GM12878 (cell line): ENCODE data around the gene SOX12. TPM values are rescaled to one million over a fixed set of nuclear protein-coding genes. Genes with fewer than 3 reads are reported as not detected.

Experiments used
- BCL11A ChIP-seq: IDR thresholded peaks from 2 replicates; pipeline ENCODE4 v1.6.1; 2011; ENCODE audit warnings: low read depth, low read length
- CHD1 ChIP-seq: IDR thresholded peaks from 2 replicates; pipeline ENCODE4 v1.6.1; 2012; ENCODE audit warnings: low read depth, low read length, improper control_type of control experiment
- CHD2 ChIP-seq: IDR thresholded peaks from 2 replicates; pipeline ENCODE4 v1.6.1; 2011; ENCODE audit warnings: low read depth, low read length, improper control_type of control experiment, borderline replicate concordance
- DPF2 ChIP-seq: fragments of 450-650 bp; IDR thresholded peaks from 2 replicates; pipeline ENCODE4 v1.6.1; 2017; ENCODE audit warnings: mild to moderate bottlenecking
- EGR1 ChIP-seq, 2 experiments: IDR thresholded peaks; 1 replicate in 1 of 2; 2 replicates in 1 of 2; pipeline ENCODE4 v1.6.1; 2011 to 2012; ENCODE audit warnings: low read depth in 2 of 2, low read length in 2 of 2, borderline replicate concordance in 1 of 2, mild to moderate bottlenecking in 1 of 2, moderate library complexity in 1 of 2
- JUND ChIP-seq: IDR thresholded peaks from 2 replicates; pipeline ENCODE4 v1.6.1; 2012; ENCODE audit warnings: low read depth, mild to moderate bottlenecking, low read length, improper control_type of control experiment, moderate library complexity
- MXI1 ChIP-seq: fragments of 150-350 bp; IDR thresholded peaks from 2 replicates; pipeline ENCODE4 v1.6.1; 2011; ENCODE audit warnings: low read depth, mild to moderate bottlenecking, inconsistent platforms, low read length, improper control_type of control experiment
- MYC ChIP-seq: IDR thresholded peaks from 2 replicates; pipeline ENCODE4 v1.6.1; 2011; ENCODE audit warnings: mild to moderate bottlenecking, low read length, moderate library complexity, inconsistent platforms; ENCODE audit not compliant: insufficient read depth, insufficient replicate concordance, insufficient read length, severe bottlenecking
- PML ChIP-seq: IDR thresholded peaks from 2 replicates; pipeline ENCODE4 v1.6.1; 2012; ENCODE audit warnings: low read length, inconsistent platforms
- POU2F2 ChIP-seq: IDR thresholded peaks from 3 replicates; pipeline ENCODE4 v1.6.1; 2011; ENCODE audit warnings: low read depth, mild to moderate bottlenecking, low read length, borderline replicate concordance
- SIX5 ChIP-seq: IDR thresholded peaks from 2 replicates; pipeline ENCODE4 v1.6.1; 2011; ENCODE audit warnings: mild to moderate bottlenecking, low read depth, low read length, moderate library complexity; ENCODE audit not compliant: severe bottlenecking
- SMAD5 ChIP-seq: IDR thresholded peaks from 2 replicates; pipeline ENCODE4 v1.6.1; 2016; ENCODE audit warnings: antibody characterized with exemption, low read depth
- STAT1 ChIP-seq: fragments of 450-650 bp; conservative IDR thresholded peaks from 2 replicates; pipeline ENCODE4 v1.6.1; 2014; ENCODE audit warnings: antibody characterized with exemption, mild to moderate bottlenecking
- STAT3 ChIP-seq: IDR thresholded peaks from 2 replicates; pipeline ENCODE4 v1.6.1; 2011; ENCODE audit warnings: low read depth, low read length, improper control_type of control experiment
- TAF1 ChIP-seq: IDR thresholded peaks from 2 replicates; pipeline ENCODE4 v1.6.1; 2011; ENCODE audit warnings: mild to moderate bottlenecking, low read depth, low read length, borderline replicate concordance
- polyA plus RNA-seq, 11 experiments: library from polyadenylated mRNA; depleted of rRNA in 4 of 11; unstranded in 6 of 11; stranded (reverse) in 5 of 11; fragments of >200 nt; fragmentation: Nextera tagmentation in 4 of 11; fragmentation: Illumina TruSeq in 1 of 11; extraction: Ambion mirVana in 4 of 11; extraction: Trizol in 1 of 11; gene quantifications; 1 replicate in 1 of 11; 2 replicates in 10 of 11; pipeline versions ENCODE4 v1.2.1 to v1.2.3, GENCODE V29; 2011 to 2016; ENCODE audit warnings: inconsistent platforms in 2 of 11, missing spikeins in 2 of 11, low read depth in 1 of 11
- total RNA-seq, 4 experiments: library from RNA; depleted of rRNA in 3 of 4; stranded (reverse); fragments of >200 nt in 3 of 4; fragmentation: Illumina TruSeq in 1 of 4; extraction: Trizol in 1 of 4; gene quantifications; 2 replicates each; pipeline versions ENCODE4 v1.2.1 to v1.2.3, GENCODE V29; 2013 to 2021
- TF ChIP-seq, protein P1 (sequence below): IDR thresholded peaks from 2 replicates; pipeline ENCODE4 v1.6.1; 2012; ENCODE audit warnings: low read depth, low read length, improper control_type of control experiment
- TF ChIP-seq, protein P2 (sequence below): IDR thresholded peaks from 2 replicates; pipeline ENCODE4 v1.6.1; 2011; ENCODE audit warnings: mild to moderate bottlenecking, low read depth, low read length, moderate library complexity; ENCODE audit not compliant: insufficient replicate concordance
- TF ChIP-seq, protein P3 (sequence below): fragments of 450-650 bp; IDR thresholded peaks from 2 replicates; pipeline ENCODE4 v1.6.1; 2017; ENCODE audit warnings: low read depth, mild to moderate bottlenecking, moderate library complexity
- TF ChIP-seq, protein P4 (sequence below): IDR thresholded peaks from 2 replicates; pipeline ENCODE4 v1.6.1; 2011; ENCODE audit warnings: borderline replicate concordance, low read depth, mild to moderate bottlenecking, moderate library complexity, low read length; ENCODE audit not compliant: insufficient read depth, poor library complexity, severe bottlenecking
- TF ChIP-seq, protein P5 (sequence below): IDR thresholded peaks from 2 replicates; pipeline ENCODE4 v1.6.1; 2012; ENCODE audit warnings: low read length, inconsistent platforms

SOX12 gene
- total and polyA plus RNA-seq, 10 of the 15 experiments (the other 5 are each of a cell fraction or from before 2014, with no cell fraction given): 0.50 to 17.9 (median 1.4) TPM

DNA sequence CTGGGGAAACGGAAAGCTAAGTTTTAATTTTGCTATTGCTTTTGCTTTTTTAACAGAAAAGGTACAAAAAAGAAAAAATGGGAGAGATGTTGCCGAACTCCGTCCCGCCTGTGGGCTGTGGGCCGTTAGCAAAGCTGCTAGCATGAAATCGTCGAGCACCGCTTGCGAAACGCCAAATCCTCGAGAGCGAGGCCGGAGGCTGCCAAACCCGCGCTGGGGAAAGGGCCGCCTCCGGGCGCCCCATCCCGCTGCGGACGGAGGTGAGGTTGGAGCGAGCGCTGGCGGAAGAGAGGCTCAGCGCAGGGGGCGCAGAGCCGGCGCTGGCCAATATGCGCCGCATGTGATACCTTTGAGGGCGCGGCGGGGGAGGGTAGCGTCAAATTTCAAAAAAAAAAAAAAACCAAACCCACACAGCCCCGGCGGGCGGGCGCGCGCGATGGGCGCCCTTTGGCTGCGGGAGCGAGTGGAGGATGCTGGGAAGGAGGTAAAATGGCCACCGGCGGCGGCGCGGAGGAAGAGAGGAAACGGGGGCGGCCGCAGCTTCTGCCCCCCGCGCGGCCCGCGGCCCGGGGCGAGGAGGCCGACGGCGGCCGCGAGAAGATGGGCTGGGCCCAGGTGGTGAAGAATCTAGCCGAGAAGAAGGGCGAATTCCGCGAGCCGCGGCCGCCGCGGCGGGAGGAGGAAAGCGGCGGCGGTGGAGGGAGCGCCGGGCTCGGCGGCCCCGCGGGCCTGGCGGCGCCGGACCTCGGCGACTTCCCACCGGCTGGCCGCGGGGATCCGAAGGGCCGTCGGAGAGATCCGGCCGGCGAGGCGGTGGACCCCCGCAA, 28.0 kb upstream of the SOX12 start, which contains the start of gene ZCCHC3 (continued):
- TF ChIP-seq EGR1 (IDR thresholded peaks at IDR 0.05; ENCODE audit: borderline replicate concordance in 1 of 2, low read depth in 2 of 2, low read length in 2 of 2) (peak in 1 of 2 experiments; percentile 64; a peak in 2 of 3 replicates), DPF2 (peak; percentile 79), STAT3 (no peak), CHD1 (no peak), JUND (no peak), SMAD5 (peak; percentile 62; the same call in 1 of the 2 replicates), POU2F2 (peak; percentile 80; the same call in 2 of the 3 replicates), STAT1 (0 out of 2 replicates have a peak, but pooled peaks have one; percentile 26), MXI1 (peak; percentile 71; the same call in 1 of the 2 replicates), PML (peak; percentile 74; the same call in 1 of the 2 replicates), TAF1 (peak; percentile 98), BCL11A (no peak), CHD2 (peak; percentile 88), MYC (no peak), SIX5 (peak; percentile 44)
- TF ChIP-seq, protein P1, sequence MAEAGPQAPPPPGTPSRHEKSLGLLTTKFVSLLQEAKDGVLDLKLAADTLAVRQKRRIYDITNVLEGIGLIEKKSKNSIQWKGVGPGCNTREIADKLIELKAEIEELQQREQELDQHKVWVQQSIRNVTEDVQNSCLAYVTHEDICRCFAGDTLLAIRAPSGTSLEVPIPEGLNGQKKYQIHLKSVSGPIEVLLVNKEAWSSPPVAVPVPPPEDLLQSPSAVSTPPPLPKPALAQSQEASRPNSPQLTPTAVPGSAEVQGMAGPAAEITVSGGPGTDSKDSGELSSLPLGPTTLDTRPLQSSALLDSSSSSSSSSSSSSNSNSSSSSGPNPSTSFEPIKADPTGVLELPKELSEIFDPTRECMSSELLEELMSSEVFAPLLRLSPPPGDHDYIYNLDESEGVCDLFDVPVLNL: peak; percentile 66
- TF ChIP-seq, protein P2, sequence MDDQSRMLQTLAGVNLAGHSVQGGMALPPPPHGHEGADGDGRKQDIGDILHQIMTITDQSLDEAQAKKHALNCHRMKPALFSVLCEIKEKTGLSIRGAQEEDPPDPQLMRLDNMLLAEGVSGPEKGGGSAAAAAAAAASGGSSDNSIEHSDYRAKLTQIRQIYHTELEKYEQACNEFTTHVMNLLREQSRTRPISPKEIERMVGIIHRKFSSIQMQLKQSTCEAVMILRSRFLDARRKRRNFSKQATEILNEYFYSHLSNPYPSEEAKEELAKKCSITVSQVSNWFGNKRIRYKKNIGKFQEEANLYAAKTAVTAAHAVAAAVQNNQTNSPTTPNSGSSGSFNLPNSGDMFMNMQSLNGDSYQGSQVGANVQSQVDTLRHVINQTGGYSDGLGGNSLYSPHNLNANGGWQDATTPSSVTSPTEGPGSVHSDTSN: no peak
- TF ChIP-seq, protein P3, sequence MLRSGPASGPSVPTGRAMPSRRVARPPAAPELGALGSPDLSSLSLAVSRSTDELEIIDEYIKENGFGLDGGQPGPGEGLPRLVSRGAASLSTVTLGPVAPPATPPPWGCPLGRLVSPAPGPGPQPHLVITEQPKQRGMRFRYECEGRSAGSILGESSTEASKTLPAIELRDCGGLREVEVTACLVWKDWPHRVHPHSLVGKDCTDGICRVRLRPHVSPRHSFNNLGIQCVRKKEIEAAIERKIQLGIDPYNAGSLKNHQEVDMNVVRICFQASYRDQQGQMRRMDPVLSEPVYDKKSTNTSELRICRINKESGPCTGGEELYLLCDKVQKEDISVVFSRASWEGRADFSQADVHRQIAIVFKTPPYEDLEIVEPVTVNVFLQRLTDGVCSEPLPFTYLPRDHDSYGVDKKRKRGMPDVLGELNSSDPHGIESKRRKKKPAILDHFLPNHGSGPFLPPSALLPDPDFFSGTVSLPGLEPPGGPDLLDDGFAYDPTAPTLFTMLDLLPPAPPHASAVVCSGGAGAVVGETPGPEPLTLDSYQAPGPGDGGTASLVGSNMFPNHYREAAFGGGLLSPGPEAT: peak; percentile 70; the same call in 1 of the 2 replicates
- TF ChIP-seq, protein P4, sequence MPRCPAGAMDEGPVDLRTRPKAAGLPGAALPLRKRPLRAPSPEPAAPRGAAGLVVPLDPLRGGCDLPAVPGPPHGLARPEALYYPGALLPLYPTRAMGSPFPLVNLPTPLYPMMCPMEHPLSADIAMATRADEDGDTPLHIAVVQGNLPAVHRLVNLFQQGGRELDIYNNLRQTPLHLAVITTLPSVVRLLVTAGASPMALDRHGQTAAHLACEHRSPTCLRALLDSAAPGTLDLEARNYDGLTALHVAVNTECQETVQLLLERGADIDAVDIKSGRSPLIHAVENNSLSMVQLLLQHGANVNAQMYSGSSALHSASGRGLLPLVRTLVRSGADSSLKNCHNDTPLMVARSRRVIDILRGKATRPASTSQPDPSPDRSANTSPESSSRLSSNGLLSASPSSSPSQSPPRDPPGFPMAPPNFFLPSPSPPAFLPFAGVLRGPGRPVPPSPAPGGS: no peak
- TF ChIP-seq, protein P5, sequence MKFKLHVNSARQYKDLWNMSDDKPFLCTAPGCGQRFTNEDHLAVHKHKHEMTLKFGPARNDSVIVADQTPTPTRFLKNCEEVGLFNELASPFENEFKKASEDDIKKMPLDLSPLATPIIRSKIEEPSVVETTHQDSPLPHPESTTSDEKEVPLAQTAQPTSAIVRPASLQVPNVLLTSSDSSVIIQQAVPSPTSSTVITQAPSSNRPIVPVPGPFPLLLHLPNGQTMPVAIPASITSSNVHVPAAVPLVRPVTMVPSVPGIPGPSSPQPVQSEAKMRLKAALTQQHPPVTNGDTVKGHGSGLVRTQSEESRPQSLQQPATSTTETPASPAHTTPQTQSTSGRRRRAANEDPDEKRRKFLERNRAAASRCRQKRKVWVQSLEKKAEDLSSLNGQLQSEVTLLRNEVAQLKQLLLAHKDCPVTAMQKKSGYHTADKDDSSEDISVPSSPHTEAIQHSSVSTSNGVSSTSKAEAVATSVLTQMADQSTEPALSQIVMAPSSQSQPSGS: no peak
